Breast epithelium (tissue), 3 donors: ENCODE results near the gene RPUSD2.

Experiments
- POLR2A ChIP-seq: fragments of 450-650 bp; IDR thresholded peaks from one replicate; pipeline ENCODE4 v1.6.1; 2016; ENCODE audit warnings: antibody characterized with exemption, mild to moderate bottlenecking, moderate library complexity
- POLR2AphosphoS5 ChIP-seq, 3 donors: sonication (generic); formaldehyde crosslinking; IDR thresholded peaks; one replicate each; pipeline ENCODE4 v1.6.1; 2017; ENCODE audit warnings: antibody characterized with exemption in 3 of 3
- TF ChIP-seq, protein P1 (sequence below), 3 donors: fragments of 450-650 bp; IDR thresholded peaks; one replicate each; pipeline ENCODE4 v1.5.1; 2016 to 2017; ENCODE audit warnings: antibody characterized with exemption in 3 of 3, mild to moderate bottlenecking in 3 of 3, moderate library complexity in 3 of 3

DNA sequence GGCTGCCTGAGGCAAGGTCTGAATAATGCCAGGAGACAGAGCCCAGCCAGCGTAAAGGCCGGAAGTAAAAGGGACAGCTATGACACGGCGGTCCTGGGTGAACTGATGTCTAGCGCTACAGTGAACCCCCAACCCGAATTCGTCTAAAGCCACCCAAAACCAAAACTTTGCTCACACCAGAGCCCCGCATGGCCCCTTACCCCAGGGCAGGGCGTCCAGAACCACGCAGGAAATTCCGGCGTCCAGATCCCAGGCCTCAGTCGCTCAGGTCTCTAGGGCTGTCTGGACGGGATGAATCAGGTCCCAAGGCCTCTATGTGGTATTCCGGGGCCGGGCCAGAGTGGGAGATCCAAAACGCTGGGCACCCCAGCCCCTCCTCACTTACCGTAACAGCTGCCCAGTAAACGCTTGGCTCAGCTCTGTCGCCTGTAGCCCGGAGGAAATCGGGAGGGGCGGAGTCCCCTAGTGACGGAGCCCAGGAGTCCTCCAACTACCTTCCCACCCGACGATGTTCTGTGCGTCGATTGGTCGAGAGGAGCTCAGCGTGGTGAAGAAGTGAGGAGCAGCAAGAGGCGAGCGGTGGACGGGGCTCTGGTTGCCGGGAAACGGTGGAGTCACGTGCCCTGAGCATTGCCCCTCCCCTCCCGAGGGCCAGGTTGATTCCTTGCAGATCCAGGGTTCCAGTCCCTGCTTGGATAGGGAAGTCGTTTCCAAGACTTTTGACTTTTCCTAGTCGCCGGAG lies 4.3 kb upstream of the RPUSD2 start, which contains the start of gene CCDC32:
- TF ChIP-seq, protein P1, sequence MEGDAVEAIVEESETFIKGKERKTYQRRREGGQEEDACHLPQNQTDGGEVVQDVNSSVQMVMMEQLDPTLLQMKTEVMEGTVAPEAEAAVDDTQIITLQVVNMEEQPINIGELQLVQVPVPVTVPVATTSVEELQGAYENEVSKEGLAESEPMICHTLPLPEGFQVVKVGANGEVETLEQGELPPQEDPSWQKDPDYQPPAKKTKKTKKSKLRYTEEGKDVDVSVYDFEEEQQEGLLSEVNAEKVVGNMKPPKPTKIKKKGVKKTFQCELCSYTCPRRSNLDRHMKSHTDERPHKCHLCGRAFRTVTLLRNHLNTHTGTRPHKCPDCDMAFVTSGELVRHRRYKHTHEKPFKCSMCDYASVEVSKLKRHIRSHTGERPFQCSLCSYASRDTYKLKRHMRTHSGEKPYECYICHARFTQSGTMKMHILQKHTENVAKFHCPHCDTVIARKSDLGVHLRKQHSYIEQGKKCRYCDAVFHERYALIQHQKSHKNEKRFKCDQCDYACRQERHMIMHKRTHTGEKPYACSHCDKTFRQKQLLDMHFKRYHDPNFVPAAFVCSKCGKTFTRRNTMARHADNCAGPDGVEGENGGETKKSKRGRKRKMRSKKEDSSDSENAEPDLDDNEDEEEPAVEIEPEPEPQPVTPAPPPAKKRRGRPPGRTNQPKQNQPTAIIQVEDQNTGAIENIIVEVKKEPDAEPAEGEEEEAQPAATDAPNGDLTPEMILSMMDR (IDR thresholded peaks at IDR 0.05): peak in 1 of 3 donors; percentile 22
- TF ChIP-seq POLR2AphosphoS5 (IDR thresholded peaks at IDR 0.05) (peak; percentile 65 to 89 (median 83)), POLR2A (peak; percentile 74)
